ENCODE data around the gene KRTAP4-7.
"Not testable (repeated sequence)": the region's sequence is repeated elsewhere in the genome, so short reads cannot be mapped to it uniquely, and the experiment has no call there.

Gene KRTAP4-7

GRCh38 chr17:41069031-41069430 lies 14.9 kb upstream of the KRTAP4-7 start:
- H3K9me3 ChIP-seq (ENCODE audit: low read length), result no peaks in the 10 kb centered on the region
- no peak overlapping the region for H3K27ac ChIP-seq (ENCODE audit: low read depth, low read length)
- H3K4me3 ChIP-seq (ENCODE audit: low read depth in 1 of 2, low read length in 2 of 2), result no peak overlapping the region
- H3K4me1 ChIP-seq (ENCODE audit: insufficient read depth, low read length), result no peaks in the 10 kb centered on the region
- H3K27me3 ChIP-seq (ENCODE audit: control insufficient read depth in 1 of 2, insufficient read depth in 2 of 2, low read length in 2 of 2), result no peaks in the 10 kb centered on the region
- H3K36me3 ChIP-seq (ENCODE audit: insufficient read depth, low read length), result no peaks in the 10 kb centered on the region
- H3K9ac ChIP-seq (ENCODE audit: low read length), result no peak overlapping the region

- H3K9me3 ChIP-seq (ENCODE audit: low read length), result no peaks in the 10 kb centered on the region
- H3K9ac ChIP-seq (ENCODE audit: low read length), result no peak overlapping the region
- no peak overlapping the region for H3K4me3 ChIP-seq (ENCODE audit: low read depth in 1 of 2, low read length in 2 of 2)
- H3K27me3 ChIP-seq (ENCODE audit: control insufficient read depth in 1 of 2, insufficient read depth in 2 of 2, low read length in 2 of 2), result no peaks in the 10 kb centered on the region
- H3K4me1 ChIP-seq (ENCODE audit: insufficient read depth, low read length), result no peaks in the 10 kb centered on the region
- H3K27ac ChIP-seq (ENCODE audit: low read depth, low read length), result no peak overlapping the region
- H3K36me3 ChIP-seq (ENCODE audit: insufficient read depth, low read length), result no peaks in the 10 kb centered on the region
Measured at GRCh38 chr17:41071606-41072360, 12.2 kb upstream of the KRTAP4-7 start.

- Histone ChIP-seq H3K27me3 (ENCODE audit: control insufficient read depth in 1 of 2, insufficient read depth in 2 of 2, low read length in 2 of 2) (no peaks in the 10 kb centered on the region), H3K9me3 (ENCODE audit: low read length) (no peaks in the 10 kb centered on the region), H3K4me1 (ENCODE audit: insufficient read depth, low read length) (no peaks in the 10 kb centered on the region), H3K27ac (ENCODE audit: low read depth, low read length) (no peak overlapping the region), H3K36me3 (ENCODE audit: insufficient read depth, low read length) (no peaks in the 10 kb centered on the region), H3K9ac (ENCODE audit: low read length) (no peak overlapping the region), H3K4me3 (ENCODE audit: low read depth in 1 of 2, low read length in 2 of 2) (no peak overlapping the region)
Measured at GRCh38 chr17:41073676-41074075, 10.3 kb upstream of the KRTAP4-7 start.

- Histone ChIP-seq H3K9me3 (ENCODE audit: low read length) (no peaks in the 10 kb centered on the region), H3K36me3 (ENCODE audit: insufficient read depth, low read length) (no peaks in the 10 kb centered on the region), H3K27me3 (ENCODE audit: control insufficient read depth in 1 of 2, insufficient read depth in 2 of 2, low read length in 2 of 2) (no peaks in the 10 kb centered on the region), H3K4me1 (ENCODE audit: insufficient read depth, low read length) (no peaks in the 10 kb centered on the region), H3K9ac (ENCODE audit: low read length) (no peak overlapping the region), H3K4me3 (ENCODE audit: low read depth in 1 of 2, low read length in 2 of 2) (no peak overlapping the region), H3K27ac (ENCODE audit: low read depth, low read length) (no peak overlapping the region)
Measured at GRCh38 chr17:41076788-41077187, 7.2 kb upstream of the KRTAP4-7 start.

- H3K9ac ChIP-seq (ENCODE audit: low read length), result no peak overlapping the region
- H3K36me3 ChIP-seq (ENCODE audit: insufficient read depth, low read length), result no peaks in the 10 kb centered on the region
- H3K4me3 ChIP-seq (ENCODE audit: low read depth in 1 of 2, low read length in 2 of 2), result no peak overlapping the region
- H3K27ac ChIP-seq (ENCODE audit: low read depth, low read length), result no peak overlapping the region
- no peaks in the 10 kb centered on the region for H3K27me3 ChIP-seq (ENCODE audit: control insufficient read depth in 1 of 2, insufficient read depth in 2 of 2, low read length in 2 of 2)
- H3K4me1 ChIP-seq (ENCODE audit: insufficient read depth, low read length), result no peaks in the 10 kb centered on the region
- no peaks in the 10 kb centered on the region for H3K9me3 ChIP-seq (ENCODE audit: low read length)
Measured at GRCh38 chr17:41082626-41083025, 1.3 kb upstream of the KRTAP4-7 start.

GRCh38 chr17:41083427-41083826 lies 523 bp upstream of the KRTAP4-7 start:
- not testable (repeated sequence) for H3K36me3 ChIP-seq (ENCODE audit: insufficient read depth, low read length); H3K4me3 ChIP-seq (ENCODE audit: low read depth in 1 of 2, low read length in 2 of 2)

GRCh38 chr17:41088760-41089352 lies 4.9 kb downstream of the KRTAP4-7 start:
- not testable (repeated sequence) for H3K4me3 ChIP-seq (ENCODE audit: low read depth in 1 of 2, low read length in 2 of 2); H3K9ac ChIP-seq (ENCODE audit: low read length); H3K9me3 ChIP-seq (ENCODE audit: low read length); H3K4me1 ChIP-seq (ENCODE audit: insufficient read depth, low read length); H3K36me3 ChIP-seq (ENCODE audit: insufficient read depth, low read length); H3K27me3 ChIP-seq (ENCODE audit: control insufficient read depth in 1 of 2, insufficient read depth in 2 of 2, low read length in 2 of 2); H3K27ac ChIP-seq (ENCODE audit: low read depth, low read length)

More at GRCh38 chr17:41083427-41083826, 523 bp upstream of the KRTAP4-7 start:
- H3K9ac ChIP-seq (ENCODE audit: low read length); H3K27ac ChIP-seq (ENCODE audit: low read depth, low read length); H3K27me3 ChIP-seq (ENCODE audit: control insufficient read depth in 1 of 2, insufficient read depth in 2 of 2, low read length in 2 of 2); H3K4me1 ChIP-seq (ENCODE audit: insufficient read depth, low read length); H3K9me3 ChIP-seq (ENCODE audit: low read length): not testable (repeated sequence)

- H3K4me1 ChIP-seq (ENCODE audit: insufficient read depth, low read length), result no peaks in the 10 kb centered on the region
- H3K36me3 ChIP-seq (ENCODE audit: insufficient read depth, low read length), result no peaks in the 10 kb centered on the region
- H3K9me3 ChIP-seq (ENCODE audit: low read length), result no peaks in the 10 kb centered on the region
- H3K27ac ChIP-seq (ENCODE audit: low read depth, low read length), result no peak overlapping the region
- H3K27me3 ChIP-seq (ENCODE audit: control insufficient read depth in 1 of 2, insufficient read depth in 2 of 2, low read length in 2 of 2), result no peaks in the 10 kb centered on the region
- H3K9ac ChIP-seq (ENCODE audit: low read length), result no peak overlapping the region
- H3K4me3 ChIP-seq (ENCODE audit: low read depth in 1 of 2, low read length in 2 of 2), result no peak overlapping the region
Measured at GRCh38 chr17:41096055-41096454, 12.1 kb downstream of the KRTAP4-7 start.

GRCh38 chr17:41098042-41098441 lies 14.1 kb downstream of the KRTAP4-7 start, which contains the start of gene KRTAP4-8:
KRTAP4-8 (minus strand) TSS chr17:41098142; CDS start chr17:41098084, 58 bp downstream.
- H3K9ac ChIP-seq (ENCODE audit: low read length), result no peak within 1 kb of the TSS
- H3K9me3 ChIP-seq (ENCODE audit: low read length), result no peaks in the 10 kb centered on the region
- no peaks in the 10 kb centered on the region for H3K36me3 ChIP-seq (ENCODE audit: insufficient read depth, low read length)
- no peaks in the 10 kb centered on the region for H3K4me1 ChIP-seq (ENCODE audit: insufficient read depth, low read length)
- no peaks in the 10 kb centered on the region for H3K27me3 ChIP-seq (ENCODE audit: control insufficient read depth in 1 of 2, insufficient read depth in 2 of 2, low read length in 2 of 2)
- H3K4me3 ChIP-seq (ENCODE audit: low read depth in 1 of 2, low read length in 2 of 2), result no peak within 1 kb of the TSS
- no peak within 1 kb of the TSS for H3K27ac ChIP-seq (ENCODE audit: low read depth, low read length)

- no peaks in the 10 kb centered on the region for H3K36me3 ChIP-seq (ENCODE audit: insufficient read depth, low read length)
- H3K9me3 ChIP-seq (ENCODE audit: low read length), result no peaks in the 10 kb centered on the region
- H3K4me3 ChIP-seq (ENCODE audit: low read depth in 1 of 2, low read length in 2 of 2), result no peak overlapping the region
- H3K9ac ChIP-seq (ENCODE audit: low read length), result no peak overlapping the region
- H3K27ac ChIP-seq (ENCODE audit: low read depth, low read length), result no peak overlapping the region
- no peaks in the 10 kb centered on the region for H3K27me3 ChIP-seq (ENCODE audit: control insufficient read depth in 1 of 2, insufficient read depth in 2 of 2, low read length in 2 of 2)
- H3K4me1 ChIP-seq (ENCODE audit: insufficient read depth, low read length), result no peaks in the 10 kb centered on the region
Measured at GRCh38 chr17:41098481-41098880, 14.5 kb downstream of the KRTAP4-7 start.

GRCh38 chr17:41099682-41100480 lies 15.9 kb downstream of the KRTAP4-7 start:
- H3K27ac ChIP-seq (ENCODE audit: low read depth, low read length); H3K27me3 ChIP-seq (ENCODE audit: control insufficient read depth in 1 of 2, insufficient read depth in 2 of 2, low read length in 2 of 2); H3K36me3 ChIP-seq (ENCODE audit: insufficient read depth, low read length); H3K4me3 ChIP-seq (ENCODE audit: low read depth in 1 of 2, low read length in 2 of 2); H3K9ac ChIP-seq (ENCODE audit: low read length); H3K4me1 ChIP-seq (ENCODE audit: insufficient read depth, low read length); H3K9me3 ChIP-seq (ENCODE audit: low read length): not testable (repeated sequence)
